ENCODE data around the gene FMN2.

FMN2 gene

DNA sequence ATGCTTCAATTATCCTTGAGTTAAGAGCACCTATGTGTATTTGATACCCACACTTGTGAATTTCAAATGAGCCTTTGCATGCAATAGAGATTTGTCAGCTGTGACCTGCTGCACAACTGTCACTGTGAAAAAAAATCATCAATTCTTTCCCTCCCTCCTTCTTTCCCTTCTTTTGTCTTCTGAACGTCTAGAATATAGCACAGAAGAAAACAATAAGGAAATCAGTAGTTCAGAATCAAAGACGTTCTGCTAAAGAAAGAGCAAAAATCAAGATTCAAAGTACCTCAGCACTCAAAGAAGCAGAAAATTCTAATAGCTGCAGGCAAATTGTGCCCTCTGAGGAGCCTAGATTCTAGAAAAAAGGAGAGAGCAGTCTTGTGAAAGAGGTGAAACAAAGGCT lies 1.7 kb upstream of the FMN2 start:
- TF ChIP-seq POLR2AphosphoS5 (IDR thresholded peaks at IDR 0.05; ENCODE audit: low read depth, low read length), result no peak
- TF ChIP-seq, protein P1, sequence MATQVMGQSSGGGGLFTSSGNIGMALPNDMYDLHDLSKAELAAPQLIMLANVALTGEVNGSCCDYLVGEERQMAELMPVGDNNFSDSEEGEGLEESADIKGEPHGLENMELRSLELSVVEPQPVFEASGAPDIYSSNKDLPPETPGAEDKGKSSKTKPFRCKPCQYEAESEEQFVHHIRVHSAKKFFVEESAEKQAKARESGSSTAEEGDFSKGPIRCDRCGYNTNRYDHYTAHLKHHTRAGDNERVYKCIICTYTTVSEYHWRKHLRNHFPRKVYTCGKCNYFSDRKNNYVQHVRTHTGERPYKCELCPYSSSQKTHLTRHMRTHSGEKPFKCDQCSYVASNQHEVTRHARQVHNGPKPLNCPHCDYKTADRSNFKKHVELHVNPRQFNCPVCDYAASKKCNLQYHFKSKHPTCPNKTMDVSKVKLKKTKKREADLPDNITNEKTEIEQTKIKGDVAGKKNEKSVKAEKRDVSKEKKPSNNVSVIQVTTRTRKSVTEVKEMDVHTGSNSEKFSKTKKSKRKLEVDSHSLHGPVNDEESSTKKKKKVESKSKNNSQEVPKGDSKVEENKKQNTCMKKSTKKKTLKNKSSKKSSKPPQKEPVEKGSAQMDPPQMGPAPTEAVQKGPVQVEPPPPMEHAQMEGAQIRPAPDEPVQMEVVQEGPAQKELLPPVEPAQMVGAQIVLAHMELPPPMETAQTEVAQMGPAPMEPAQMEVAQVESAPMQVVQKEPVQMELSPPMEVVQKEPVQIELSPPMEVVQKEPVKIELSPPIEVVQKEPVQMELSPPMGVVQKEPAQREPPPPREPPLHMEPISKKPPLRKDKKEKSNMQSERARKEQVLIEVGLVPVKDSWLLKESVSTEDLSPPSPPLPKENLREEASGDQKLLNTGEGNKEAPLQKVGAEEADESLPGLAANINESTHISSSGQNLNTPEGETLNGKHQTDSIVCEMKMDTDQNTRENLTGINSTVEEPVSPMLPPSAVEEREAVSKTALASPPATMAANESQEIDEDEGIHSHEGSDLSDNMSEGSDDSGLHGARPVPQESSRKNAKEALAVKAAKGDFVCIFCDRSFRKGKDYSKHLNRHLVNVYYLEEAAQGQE (IDR thresholded peaks at IDR 0.05; ENCODE audit: insufficient read depth in 1 of 2, low read depth in 2 of 2, low read length in 2 of 2), result no peak
- TF ChIP-seq FOXP2 (optimal IDR thresholded peaks at IDR 0.05; ENCODE audit: borderline replicate concordance, extremely low read depth, extremely low read length, insufficient read depth), result no peak
- no peak for TF ChIP-seq TAF1 (IDR thresholded peaks at IDR 0.05; ENCODE audit: borderline replicate concordance, insufficient read depth, low read length)
- TF ChIP-seq SIN3A (IDR thresholded peaks at IDR 0.05; ENCODE audit: borderline replicate concordance, insufficient read depth, low read length), result no peak

DNA sequence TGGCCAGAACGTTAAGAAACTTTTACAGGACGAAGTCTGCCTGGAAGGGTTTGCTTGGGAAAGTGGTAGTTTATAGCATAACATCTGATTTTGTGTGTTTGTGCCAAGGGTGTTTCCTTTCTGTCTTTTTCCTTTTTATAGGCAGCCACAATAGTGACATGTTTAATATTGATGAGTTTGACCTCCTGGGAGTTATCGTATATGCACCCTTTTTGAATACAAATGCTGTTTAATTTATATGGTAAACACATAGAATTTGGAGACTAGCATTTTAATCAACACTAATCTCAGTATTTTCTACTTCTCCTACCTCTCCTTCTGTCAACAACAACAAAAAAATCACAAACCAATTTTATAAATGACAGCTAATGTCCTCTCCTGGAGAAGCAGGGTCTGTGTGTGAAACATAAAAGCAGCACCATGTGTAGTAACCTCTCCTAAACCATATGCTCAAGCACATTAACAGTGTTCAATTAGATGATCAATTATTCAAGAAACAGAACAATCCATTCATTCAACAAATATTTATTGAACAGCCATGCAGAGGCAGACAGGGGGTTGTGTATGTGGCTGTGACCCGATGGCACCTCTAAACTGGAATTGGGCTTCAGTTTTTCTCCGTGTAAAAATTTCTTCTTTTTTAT lies 604 bp upstream of the FMN2 start:
- no peak for TF ChIP-seq TAF1 (IDR thresholded peaks at IDR 0.05; ENCODE audit: borderline replicate concordance, insufficient read depth, low read length)
- TF ChIP-seq FOXP2 (optimal IDR thresholded peaks at IDR 0.05; ENCODE audit: borderline replicate concordance, extremely low read depth, extremely low read length, insufficient read depth), result no peak
- TF ChIP-seq SIN3A (IDR thresholded peaks at IDR 0.05; ENCODE audit: borderline replicate concordance, insufficient read depth, low read length), result no peak
- no peak for TF ChIP-seq POLR2AphosphoS5 (IDR thresholded peaks at IDR 0.05; ENCODE audit: low read depth, low read length)
- TF ChIP-seq, protein P1 (IDR thresholded peaks at IDR 0.05; ENCODE audit: insufficient read depth in 1 of 2, low read depth in 2 of 2, low read length in 2 of 2), result no peak

DNA sequence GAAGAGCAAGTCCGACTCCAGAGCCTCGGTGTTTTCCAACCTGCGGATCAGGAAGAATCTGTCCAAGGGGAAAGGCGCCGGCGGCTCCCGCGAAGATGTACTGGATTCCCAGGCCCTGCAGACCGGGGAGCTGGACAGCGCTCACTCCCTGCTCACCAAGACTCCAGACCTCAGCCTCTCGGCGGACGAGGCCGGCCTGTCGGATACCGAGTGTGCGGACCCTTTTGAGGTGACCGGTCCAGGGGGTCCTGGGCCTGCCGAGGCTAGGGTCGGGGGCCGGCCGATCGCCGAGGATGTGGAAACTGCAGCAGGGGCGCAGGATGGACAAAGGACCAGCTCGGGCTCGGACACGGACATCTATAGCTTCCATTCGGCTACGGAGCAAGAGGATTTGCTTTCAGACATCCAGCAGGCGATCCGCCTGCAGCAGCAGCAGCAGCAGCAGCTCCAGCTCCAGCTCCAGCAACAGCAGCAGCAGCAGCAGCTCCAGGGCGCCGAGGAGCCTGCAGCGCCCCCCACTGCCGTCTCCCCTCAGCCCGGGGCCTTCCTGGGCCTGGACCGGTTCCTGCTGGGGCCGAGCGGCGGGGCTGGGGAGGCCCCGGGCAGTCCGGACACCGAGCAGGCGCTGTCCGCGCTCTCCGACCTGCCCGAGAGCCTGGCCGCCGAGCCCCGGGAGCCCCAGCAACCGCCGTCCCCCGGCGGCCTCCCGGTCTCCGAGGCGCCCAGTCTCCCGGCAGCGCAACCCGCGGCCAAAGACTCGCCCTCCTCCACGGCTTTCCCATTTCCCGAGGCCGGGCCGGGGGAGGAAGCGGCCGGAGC lies 827 bp downstream of the FMN2 start:
- TF ChIP-seq, protein P1 (IDR thresholded peaks at IDR 0.05; ENCODE audit: insufficient read depth in 1 of 2, low read depth in 2 of 2, low read length in 2 of 2), result peak; percentile 66 to 85; a peak in 3 of 4 replicates
- no peak for TF ChIP-seq SIN3A (IDR thresholded peaks at IDR 0.05; ENCODE audit: borderline replicate concordance, insufficient read depth, low read length)

DNA sequence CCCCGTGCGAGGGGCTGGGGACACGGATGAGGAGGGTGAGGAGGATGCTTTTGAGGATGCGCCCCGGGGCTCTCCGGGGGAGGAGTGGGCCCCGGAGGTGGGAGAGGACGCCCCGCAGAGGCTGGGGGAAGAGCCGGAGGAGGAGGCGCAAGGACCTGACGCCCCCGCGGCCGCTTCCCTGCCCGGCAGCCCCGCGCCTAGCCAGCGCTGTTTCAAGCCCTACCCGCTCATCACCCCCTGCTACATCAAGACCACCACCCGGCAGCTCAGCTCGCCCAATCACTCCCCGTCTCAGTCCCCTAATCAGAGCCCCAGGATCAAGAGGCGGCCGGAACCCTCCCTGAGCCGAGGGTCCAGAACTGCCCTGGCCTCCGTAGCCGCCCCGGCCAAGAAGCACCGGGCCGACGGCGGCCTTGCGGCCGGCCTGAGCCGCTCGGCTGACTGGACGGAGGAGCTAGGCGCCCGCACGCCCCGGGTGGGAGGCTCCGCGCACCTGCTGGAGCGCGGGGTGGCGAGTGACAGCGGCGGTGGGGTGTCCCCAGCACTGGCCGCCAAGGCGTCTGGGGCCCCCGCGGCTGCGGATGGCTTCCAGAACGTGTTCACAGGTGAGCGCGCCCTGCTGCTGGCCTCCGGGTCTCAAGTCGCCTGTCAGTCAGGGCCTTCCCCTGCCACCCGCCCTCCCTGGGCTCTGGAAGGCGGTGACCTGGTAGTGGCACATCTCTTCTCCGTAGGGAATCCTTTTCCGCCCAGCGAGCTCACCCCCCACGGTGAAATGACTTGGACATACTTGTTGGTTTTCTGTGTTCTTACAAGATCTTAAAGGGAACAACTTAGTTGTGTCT lies 1.7 kb downstream of the FMN2 start:
- no peak for TF ChIP-seq FOXP2 (optimal IDR thresholded peaks at IDR 0.05; ENCODE audit: borderline replicate concordance, extremely low read depth, extremely low read length, insufficient read depth)
- no peak for TF ChIP-seq SIN3A (IDR thresholded peaks at IDR 0.05; ENCODE audit: borderline replicate concordance, insufficient read depth, low read length)
- TF ChIP-seq POLR2AphosphoS5 (IDR thresholded peaks at IDR 0.05; ENCODE audit: low read depth, low read length), result no peak
- TF ChIP-seq TAF1 (IDR thresholded peaks at IDR 0.05; ENCODE audit: borderline replicate concordance, insufficient read depth, low read length), result no peak
- TF ChIP-seq, protein P1 (IDR thresholded peaks at IDR 0.05; ENCODE audit: insufficient read depth in 1 of 2, low read depth in 2 of 2, low read length in 2 of 2), result no peak

Data from PFSK-1 (cell line).